H1 (cell line): Measurements from ENCODE around the gene LTBP1. TPM values are rescaled to one million over a fixed set of nuclear protein-coding genes. Genes with fewer than 3 reads are reported as not detected.

ENCODE experiments used
- CTCF ChIA-PET: fragments of 300-600 bp; sonication (Branson Sonifier 250); formaldehyde crosslinking; loops from one replicate; lab custom pipeline; 2021; ENCODE audit not compliant: partially characterized antibody; lab: Charles Lee
- POLR2A ChIA-PET: fragments of 300-600 bp; sonication (Branson Sonifier 250); formaldehyde crosslinking; loops from one replicate; lab custom pipeline; 2021; ENCODE audit warnings: inconsistent platforms; ENCODE audit not compliant: partially characterized antibody; lab: Charles Lee
- DNase-seq, 2 experiments: peaks; one replicate each; pipeline versions ENCODE4 v3.0.0 to v3.0.0-alpha.2; 2010 to 2022; ENCODE audit warnings: low spot score in 2 of 2, low read depth in 1 of 2, mixed read lengths in 1 of 2
- FAIRE-seq: peaks from 2 replicates; lab custom pipeline; 2011; peaks lifted over from hg19 to GRCh38; lab: Jason Lieb, UNC
- H2AFZ ChIP-seq: 2 replicates; pipeline ENCODE4 v1.8.1; 2012; ENCODE audit warnings: low read length, inconsistent platforms
- H2AK5ac ChIP-seq: 2 replicates; pipeline ENCODE4 v1.6.1; 2013; ENCODE audit warnings: low read depth, low read length
- H2BK120ac ChIP-seq: replicated peaks from 2 replicates; pipeline ENCODE3; 2013; ENCODE audit warnings: low read depth, low read length, inconsistent platforms
- H2BK12ac ChIP-seq: 2 replicates; pipeline ENCODE4 v1.6.1; 2013; ENCODE audit warnings: low read depth, low read length
- H2BK15ac ChIP-seq: 2 replicates; pipeline ENCODE4 v1.6.1; 2013; ENCODE audit warnings: low read length
- H2BK20ac ChIP-seq: 2 replicates; pipeline ENCODE4 v1.6.1; 2013; ENCODE audit warnings: low read length
- H2BK5ac ChIP-seq: 2 replicates; pipeline ENCODE4 v1.6.1; 2013; ENCODE audit warnings: low read depth, low read length
- H3K14ac ChIP-seq: 2 replicates; pipeline ENCODE4 v1.6.1; 2013; ENCODE audit warnings: inconsistent platforms; ENCODE audit not compliant: insufficient read length
- H3K18ac ChIP-seq: 2 replicates; pipeline ENCODE4 v1.6.1; 2013; ENCODE audit warnings: low read length; ENCODE audit errors: extremely low read depth
- H3K23ac ChIP-seq: 2 replicates; pipeline ENCODE4 v1.6.1; 2013; ENCODE audit warnings: inconsistent platforms; ENCODE audit not compliant: insufficient read length
- H3K23me2 ChIP-seq: 2 replicates; pipeline ENCODE4 v1.6.1; 2013; ENCODE audit warnings: low read depth, low read length
- H3K27ac ChIP-seq: 2 replicates; pipeline ENCODE4 v1.6.1; 2011; ENCODE audit warnings: low read depth, low read length, inconsistent platforms
- H3K27me3 ChIP-seq, 4 experiments: replicated peaks in 1 of 4; 1 replicate in 1 of 4; 2 replicates in 3 of 4; pipeline versions ENCODE4 v1.6.1 to v1.8.1; 2011 to 2013; ENCODE audit warnings: low read length in 3 of 4, mild to moderate bottlenecking in 3 of 4, inconsistent platforms in 2 of 4, mixed read lengths in 2 of 4, moderate library complexity in 1 of 4; ENCODE audit not compliant: control insufficient read depth in 3 of 4, insufficient read depth in 3 of 4; ENCODE audit errors: extremely low read depth in 1 of 4
- H3K36me3 ChIP-seq, 4 experiments: 2 replicates each; pipeline versions ENCODE4 v1.6.1 to v1.8.1; 2011 to 2013; ENCODE audit warnings: mild to moderate bottlenecking in 4 of 4, low read length in 3 of 4, moderate library complexity in 2 of 4, control low read depth in 1 of 4, inconsistent platforms in 1 of 4; ENCODE audit not compliant: insufficient read depth in 4 of 4, control insufficient read depth in 2 of 4
- H3K4ac ChIP-seq: replicated peaks from 2 replicates; pipeline ENCODE3; 2013; ENCODE audit warnings: low read length, low read depth, mixed read lengths, inconsistent platforms; ENCODE audit not compliant: insufficient read length
- H3K4me1 ChIP-seq, 4 experiments: replicated peaks in 1 of 4; 1 replicate in 1 of 4; 2 replicates in 3 of 4; pipeline versions ENCODE4 v1.6.1 to v1.8.1; 2011 to 2013; ENCODE audit warnings: low read length in 3 of 4, inconsistent platforms in 2 of 4, mixed read lengths in 1 of 4; ENCODE audit not compliant: insufficient read depth in 4 of 4, control insufficient read depth in 3 of 4
- H3K4me2 ChIP-seq, 2 experiments: 2 replicates each; pipeline versions ENCODE4 v1.6.1 to v1.8.1; 2011 to 2013; ENCODE audit warnings: low read depth in 2 of 2, low read length in 2 of 2, control low read depth in 1 of 2, inconsistent platforms in 1 of 2, mild to moderate bottlenecking in 1 of 2; ENCODE audit not compliant: insufficient read depth in 1 of 2
- H3K4me3 ChIP-seq, 4 experiments: fragments of 200-600, 300-600 bp in 1 of 4; sonication (generic), shearing (Covaris generic), sonication (Bioruptor Twin) in 1 of 4; 2 replicates each; pipeline versions ENCODE4 v1.5.1 to v1.8.1; 2011 to 2016; ENCODE audit warnings: low read length in 4 of 4, low read depth in 3 of 4, control low read depth in 2 of 4, inconsistent platforms in 2 of 4, mild to moderate bottlenecking in 2 of 4, mixed read lengths in 1 of 4, moderate library complexity in 1 of 4; ENCODE audit not compliant: insufficient read depth in 2 of 4; ENCODE audit errors: extremely low read depth in 1 of 4
- H3K56ac ChIP-seq: replicated peaks from 2 replicates; pipeline ENCODE3; 2013; ENCODE audit warnings: low read depth, mild to moderate bottlenecking, mixed read lengths, low read length, inconsistent platforms; ENCODE audit not compliant: insufficient read length
- H3K79me1 ChIP-seq: 2 replicates; pipeline ENCODE4 v1.6.1; 2013; ENCODE audit warnings: low read depth, low read length, control low read depth
- H3K79me2 ChIP-seq, 2 experiments: 2 replicates each; pipeline versions ENCODE4 v1.6.1 to v1.8.1; 2012 to 2013; ENCODE audit warnings: low read length in 2 of 2, mild to moderate bottlenecking in 2 of 2, inconsistent platforms in 1 of 2; ENCODE audit not compliant: insufficient read depth in 2 of 2, control insufficient read depth in 1 of 2
- H3K9ac ChIP-seq, 4 experiments: replicated peaks in 1 of 4; 1 replicate in 1 of 4; 2 replicates in 3 of 4; pipeline versions ENCODE4 v1.6.1 to v1.8.1; 2011 to 2013; ENCODE audit warnings: low read depth in 3 of 4, low read length in 3 of 4, control low read depth in 2 of 4, mild to moderate bottlenecking in 2 of 4, moderate library complexity in 2 of 4, inconsistent platforms in 1 of 4; ENCODE audit errors: extremely low read depth in 1 of 4
- H3K9me3 ChIP-seq, 2 experiments: 2 replicates each; pipeline versions ENCODE4 v1.6.1 to v1.8.1; 2012 to 2013; ENCODE audit warnings: mild to moderate bottlenecking in 2 of 2, moderate library complexity in 2 of 2, control low read depth in 1 of 2, inconsistent platforms in 1 of 2, low read depth in 1 of 2, low read length in 1 of 2, mixed read lengths in 1 of 2; ENCODE audit not compliant: insufficient read depth in 2 of 2
- H4K20me1 ChIP-seq, 2 experiments: replicated peaks in 1 of 2; 2 replicates each; pipeline versions ENCODE3 to v1.8.1; 2011 to 2013; ENCODE audit warnings: inconsistent platforms in 2 of 2, low read length in 2 of 2, mild to moderate bottlenecking in 1 of 2; ENCODE audit not compliant: insufficient read depth in 2 of 2, control insufficient read depth in 1 of 2
- H4K5ac ChIP-seq: 2 replicates; pipeline ENCODE4 v1.6.1; 2013; ENCODE audit warnings: low read length, low read depth, mixed read lengths, inconsistent platforms; ENCODE audit not compliant: insufficient read length
- H4K8ac ChIP-seq: 2 replicates; pipeline ENCODE4 v1.8.0; 2013; ENCODE audit warnings: mild to moderate bottlenecking, moderate library complexity, low read length, inconsistent platforms; ENCODE audit not compliant: insufficient read depth; ENCODE audit errors: extremely low read depth
- H4K91ac ChIP-seq: replicated peaks from 2 replicates; pipeline ENCODE3; 2013; ENCODE audit warnings: low read length, mixed read lengths, inconsistent platforms; ENCODE audit not compliant: insufficient read length
- CBX5 ChIP-seq: fragments of 300-800, 300-1000 bp; sonication (generic); IDR thresholded peaks from 2 replicates; pipeline ENCODE4 v1.7.1; 2016; ENCODE audit warnings: antibody characterized with exemption, low read length, low read depth
- CREB1 ChIP-seq: IDR thresholded peaks from 2 replicates; pipeline ENCODE4 v1.6.1; 2012; ENCODE audit warnings: inconsistent platforms
- E2F6 ChIP-seq: IDR thresholded peaks from 2 replicates; pipeline ENCODE4 v1.6.1; 2012; ENCODE audit warnings: inconsistent platforms
- EZH2 ChIP-seq: fragments of 200-600 bp; sonication (generic); IDR thresholded peaks from 2 replicates; pipeline ENCODE4 v1.7.1; 2012; ENCODE audit warnings: low read depth, mild to moderate bottlenecking, moderate library complexity, low read length, inconsistent platforms; ENCODE audit not compliant: severe bottlenecking
- JUN ChIP-seq: IDR thresholded peaks from 2 replicates; pipeline ENCODE4 v1.6.1; 2011; ENCODE audit warnings: low read depth, mild to moderate bottlenecking, improper control_type of control experiment, low read length
- NRF1 ChIP-seq: IDR thresholded peaks from 2 replicates; pipeline ENCODE4 v1.6.1; 2011; ENCODE audit warnings: mild to moderate bottlenecking, low read depth, low read length, improper control_type of control experiment
- POLR2A ChIP-seq, 2 experiments: IDR thresholded peaks; 1 replicate in 1 of 2; 2 replicates in 1 of 2; pipeline ENCODE4 v1.6.1; 2011; ENCODE audit warnings: low read depth in 2 of 2, low read length in 2 of 2, mild to moderate bottlenecking in 2 of 2; ENCODE audit errors: control extremely low read depth in 1 of 2
- SAP30 ChIP-seq: fragments of 300-600 bp; sonication (generic); IDR thresholded peaks from 2 replicates; pipeline ENCODE4 v1.7.1; 2012; ENCODE audit warnings: low read length, moderate library complexity, mild to moderate bottlenecking, inconsistent platforms; ENCODE audit not compliant: insufficient read depth, insufficient replicate concordance
- SP2 ChIP-seq: IDR thresholded peaks from 2 replicates; pipeline ENCODE4 v1.6.1; 2012; ENCODE audit warnings: mild to moderate bottlenecking, low read length, inconsistent platforms
- SP4 ChIP-seq: IDR thresholded peaks from 2 replicates; pipeline ENCODE4 v1.6.1; 2012; ENCODE audit warnings: low read length, inconsistent platforms
- TBP ChIP-seq: IDR thresholded peaks from 2 replicates; pipeline ENCODE4 v1.6.1; 2011; ENCODE audit warnings: low read depth, low read length, improper control_type of control experiment
- TCF12 ChIP-seq: IDR thresholded peaks from 2 replicates; pipeline ENCODE4 v1.6.1; 2011; ENCODE audit warnings: low read depth, mild to moderate bottlenecking, low read length
- YY1 ChIP-seq: IDR thresholded peaks from 2 replicates; pipeline ENCODE4 v1.6.1; 2011; ENCODE audit warnings: low read depth, mild to moderate bottlenecking, low read length
- WGBS, 2 experiments: shearing (Covaris generic) in 1 of 2; methylation state at CpG; one replicate each; pipeline versions ENCODE4 v1.1.6 to v1.1.7; 2013 to 2015; ENCODE audit warnings: low lambda C conversion rate in 2 of 2, mixed read lengths in 2 of 2, inconsistent platforms in 1 of 2, low coverage in 1 of 2, missing lambda C conversion rate in 1 of 2; ENCODE audit not compliant: insufficient replicate concordance in 2 of 2, insufficient coverage in 1 of 2, insufficient read length in 1 of 2; ENCODE audit errors: extremely low coverage in 1 of 2, missing lambda C conversion rate in 1 of 2; 5-methylcytosine and 5-hydroxymethylcytosine counted together
- polyA plus RNA-seq, 7 experiments: library from polyadenylated mRNA; depleted of rRNA in 3 of 7; stranded (reverse) in 5 of 7; unstranded in 2 of 7; fragments of >200 nt in 5 of 7; fragments of 200-250 nt in 2 of 7; gene quantifications; 1 replicate in 5 of 7; 2 replicates in 1 of 7; 4 replicates in 1 of 7; pipeline versions ENCODE4 v1.2.1 to v1.2.3, GENCODE V29; 2011 to 2013; ENCODE audit warnings: missing spikeins in 2 of 7, mixed read lengths in 2 of 7
- total RNA-seq: library from RNA; stranded (reverse); fragmentation: NEBNext Ultra II Directional; extraction: Animal tissue kit (Norgen Biotek cat#: 25700); gene quantifications from 2 replicates; pipeline ENCODE4 v1.2.1, GENCODE V29; 2021

The LTBP1 gene
- total and polyA plus RNA-seq, 2 of the 8 experiments (the other 6 are each of a cell fraction or from before 2014, with no cell fraction given): 15.4 to 24.7 TPM

- H3K14ac ChIP-seq: no peak overlapping the region
- FAIRE-seq: no peak
- no peak overlapping the region for H3K18ac ChIP-seq
- no peaks in the 10 kb centered on the region for H3K79me1 ChIP-seq
- H3K9ac ChIP-seq: no peak overlapping the region
- H3K4ac ChIP-seq: no peak overlapping the region
- CTCF ChIA-PET: interaction anchor here (0.6 to 2.2 kb wide), 4 partner anchors 7 to 400 kb away, joined by 3 to 6 read pairs (median 4); no protein-coding TSS in a partner anchor
- H3K4me2 ChIP-seq: no peak overlapping the region
- no peaks in the 10 kb centered on the region for H4K20me1 ChIP-seq
- H4K5ac ChIP-seq: no peak overlapping the region
- no peaks in the 10 kb centered on the region for H3K36me3 ChIP-seq
- no peaks in the 10 kb centered on the region; the same call in 1 of the 2 replicates for H3K23me2 ChIP-seq
- H3K23ac ChIP-seq: no peak overlapping the region
- H3K79me2 ChIP-seq: no peaks in the 10 kb centered on the region
- H3K4me1 ChIP-seq: no peaks in the 10 kb centered on the region; a peak in 1 of 7 replicates
- no peak overlapping the region for H2BK120ac ChIP-seq
- H4K8ac ChIP-seq: no peak overlapping the region
- H3K9me3 ChIP-seq: no peaks in the 10 kb centered on the region; a peak in 1 of 4 replicates
- H2BK12ac ChIP-seq: no peak overlapping the region
- WGBS, 2 experiments: 89% methylated on average over 3 of the region's 3 CpGs; no CpG with 5 or more reads in 1 of the 2 experiments
- H2AK5ac ChIP-seq: no peak overlapping the region
- DNase-seq: no peak
- H3K27me3 ChIP-seq: no peaks in the 10 kb centered on the region
- H3K27ac ChIP-seq: no peak overlapping the region
- no peak overlapping the region for H3K4me3 ChIP-seq
- H2BK20ac ChIP-seq: no peak overlapping the region
- POLR2A ChIA-PET: no interaction called here
- no peak overlapping the region for H4K91ac ChIP-seq
- H2BK5ac ChIP-seq: no peak overlapping the region
- H3K56ac ChIP-seq: no peak overlapping the region
- H2AFZ ChIP-seq: no peak overlapping the region
- no peak overlapping the region for H2BK15ac ChIP-seq
- TF ChIP-seq SP4 (no peak), SP2 (no peak), SAP30 (no peak), CBX5 (no peak), CREB1 (no peak), E2F6 (no peak), JUN (no peak), TCF12 (no peak), NRF1 (no peak), POLR2A (IDR thresholded peaks at IDR 0.05; ENCODE audit: control extremely low read depth in 1 of 2, low read depth in 2 of 2, low read length in 2 of 2) (no peak), EZH2 (no peak), YY1 (no peak), TBP (no peak)
These were observed 112.9 kb downstream of the LTBP1 start for GRCh38 chr2:33059471-33060156.
